HG03108 (cell line): Measurements from ENCODE around the gene SHROOM2.
"Not testable (repeated sequence)": the region's sequence is repeated elsewhere in the genome, so short reads cannot be mapped to it uniquely, and the experiment has no call there.

Experiments
- ATAC-seq: cut with Tn5 transposase; IDR thresholded peaks from one replicate; pipeline ENCODE4 v1.9.1; 2021; ENCODE audit warnings: moderate library complexity; ENCODE audit not compliant: unreplicated experiment

SHROOM2 gene, protein sequence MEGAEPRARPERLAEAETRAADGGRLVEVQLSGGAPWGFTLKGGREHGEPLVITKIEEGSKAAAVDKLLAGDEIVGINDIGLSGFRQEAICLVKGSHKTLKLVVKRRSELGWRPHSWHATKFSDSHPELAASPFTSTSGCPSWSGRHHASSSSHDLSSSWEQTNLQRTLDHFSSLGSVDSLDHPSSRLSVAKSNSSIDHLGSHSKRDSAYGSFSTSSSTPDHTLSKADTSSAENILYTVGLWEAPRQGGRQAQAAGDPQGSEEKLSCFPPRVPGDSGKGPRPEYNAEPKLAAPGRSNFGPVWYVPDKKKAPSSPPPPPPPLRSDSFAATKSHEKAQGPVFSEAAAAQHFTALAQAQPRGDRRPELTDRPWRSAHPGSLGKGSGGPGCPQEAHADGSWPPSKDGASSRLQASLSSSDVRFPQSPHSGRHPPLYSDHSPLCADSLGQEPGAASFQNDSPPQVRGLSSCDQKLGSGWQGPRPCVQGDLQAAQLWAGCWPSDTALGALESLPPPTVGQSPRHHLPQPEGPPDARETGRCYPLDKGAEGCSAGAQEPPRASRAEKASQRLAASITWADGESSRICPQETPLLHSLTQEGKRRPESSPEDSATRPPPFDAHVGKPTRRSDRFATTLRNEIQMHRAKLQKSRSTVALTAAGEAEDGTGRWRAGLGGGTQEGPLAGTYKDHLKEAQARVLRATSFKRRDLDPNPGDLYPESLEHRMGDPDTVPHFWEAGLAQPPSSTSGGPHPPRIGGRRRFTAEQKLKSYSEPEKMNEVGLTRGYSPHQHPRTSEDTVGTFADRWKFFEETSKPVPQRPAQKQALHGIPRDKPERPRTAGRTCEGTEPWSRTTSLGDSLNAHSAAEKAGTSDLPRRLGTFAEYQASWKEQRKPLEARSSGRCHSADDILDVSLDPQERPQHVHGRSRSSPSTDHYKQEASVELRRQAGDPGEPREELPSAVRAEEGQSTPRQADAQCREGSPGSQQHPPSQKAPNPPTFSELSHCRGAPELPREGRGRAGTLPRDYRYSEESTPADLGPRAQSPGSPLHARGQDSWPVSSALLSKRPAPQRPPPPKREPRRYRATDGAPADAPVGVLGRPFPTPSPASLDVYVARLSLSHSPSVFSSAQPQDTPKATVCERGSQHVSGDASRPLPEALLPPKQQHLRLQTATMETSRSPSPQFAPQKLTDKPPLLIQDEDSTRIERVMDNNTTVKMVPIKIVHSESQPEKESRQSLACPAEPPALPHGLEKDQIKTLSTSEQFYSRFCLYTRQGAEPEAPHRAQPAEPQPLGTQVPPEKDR (N-terminal part only)

DNA sequence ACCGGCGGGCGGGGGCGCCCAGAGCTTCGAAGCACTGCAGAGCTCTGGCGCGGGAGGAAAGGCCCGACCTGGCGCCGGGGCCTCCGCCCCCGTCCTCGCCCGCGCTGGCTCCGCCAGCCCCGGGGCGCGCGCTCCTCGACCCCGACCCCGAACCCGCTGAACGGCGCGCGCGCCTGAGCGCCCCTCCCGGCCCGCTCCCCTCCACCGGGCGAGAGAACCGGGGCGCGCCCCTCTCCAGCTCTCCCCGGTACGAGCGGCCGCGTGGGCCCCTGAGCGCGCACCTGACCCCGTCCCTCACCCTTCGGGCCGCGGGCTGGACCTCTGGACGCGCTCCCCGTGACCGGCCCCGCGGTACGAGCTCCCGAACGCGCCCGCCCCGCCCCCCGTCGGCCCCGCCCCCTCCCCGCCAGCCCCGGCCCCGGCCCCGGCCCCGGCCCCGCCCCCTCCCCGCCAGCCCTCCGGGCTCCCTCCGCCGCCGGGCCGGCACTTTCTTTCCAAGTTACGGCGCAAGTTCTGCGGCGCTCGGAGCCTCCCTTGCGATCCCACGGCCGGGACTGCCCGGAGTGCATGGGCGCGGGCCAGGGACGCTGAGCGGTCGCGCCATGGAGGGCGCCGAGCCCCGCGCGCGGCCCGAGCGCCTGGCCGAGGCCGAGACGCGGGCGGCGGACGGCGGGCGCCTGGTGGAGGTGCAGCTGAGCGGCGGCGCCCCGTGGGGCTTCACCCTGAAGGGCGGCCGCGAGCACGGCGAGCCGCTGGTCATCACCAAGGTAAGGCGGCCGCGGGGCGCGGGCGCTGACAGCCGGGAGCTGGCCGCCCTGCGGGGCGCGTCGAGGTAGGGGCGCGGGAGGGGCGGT, at the start of gene SHROOM2:
TSS of gene SHROOM2 (plus strand) at position 486 of the 854 bp plus-strand sequence. CDS start at position 603, 117 bp downstream.
- ATAC-seq = no peak

DNA sequence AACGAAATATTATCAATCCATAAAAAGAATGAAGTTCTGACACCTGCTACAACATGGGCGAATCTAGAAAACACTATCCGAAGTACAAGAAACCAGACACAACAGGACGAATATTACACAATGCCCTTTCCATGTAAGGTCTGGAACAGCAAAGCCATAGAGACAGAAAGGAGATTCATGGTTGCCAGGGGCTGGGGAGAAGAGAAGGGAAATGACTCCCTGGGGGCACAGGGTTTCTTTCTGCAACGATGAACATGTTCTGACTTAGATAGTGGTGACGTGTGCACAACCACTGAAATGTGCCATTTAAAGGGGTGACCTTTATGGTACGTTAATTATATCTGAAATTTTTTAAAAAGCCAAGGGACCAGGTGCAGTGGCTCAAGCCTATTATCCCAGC, 48.9 kb upstream of the SHROOM2 start:
- ATAC-seq = no peak

DNA sequence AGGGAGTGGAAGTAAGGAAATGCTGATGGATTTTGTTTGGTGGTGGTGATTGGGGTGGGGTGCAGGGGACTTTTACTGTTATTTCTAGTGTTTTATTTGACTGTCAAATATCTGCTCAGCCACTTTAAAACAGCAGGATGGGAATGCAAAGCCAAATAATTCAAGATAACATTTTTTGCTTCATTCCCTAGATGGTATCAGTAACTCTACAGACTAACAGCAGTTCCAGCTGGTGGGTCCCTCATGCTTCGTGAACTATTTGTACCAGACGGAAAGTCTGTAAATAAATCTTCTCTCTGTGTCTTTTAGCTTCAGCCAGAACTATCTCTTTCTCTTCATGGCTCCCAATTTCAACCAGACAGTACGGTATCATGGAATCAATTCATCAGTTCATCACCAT, 48.1 kb upstream of the SHROOM2 start:
- ATAC-seq = no peak

DNA sequence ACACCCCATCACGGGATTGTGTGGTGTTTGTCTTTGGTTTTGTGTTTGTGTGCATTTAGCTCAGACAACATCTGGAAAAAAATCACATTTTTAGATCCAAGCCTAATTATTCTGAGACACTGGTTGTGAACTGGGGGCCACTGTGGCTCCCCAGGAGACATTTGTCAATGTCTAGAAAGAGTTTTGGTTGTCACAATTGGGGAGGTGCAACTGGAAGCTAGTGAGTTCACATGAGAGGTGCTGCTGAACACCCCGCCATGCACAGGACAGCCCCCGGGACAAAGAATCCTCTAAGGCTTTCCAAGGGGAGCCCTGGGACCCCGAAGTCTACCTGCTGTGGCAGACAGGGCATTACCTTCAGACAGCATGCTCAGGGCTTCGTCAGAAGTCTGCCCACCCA, 47.1 kb upstream of the SHROOM2 start:
- ATAC-seq = no peak

DNA sequence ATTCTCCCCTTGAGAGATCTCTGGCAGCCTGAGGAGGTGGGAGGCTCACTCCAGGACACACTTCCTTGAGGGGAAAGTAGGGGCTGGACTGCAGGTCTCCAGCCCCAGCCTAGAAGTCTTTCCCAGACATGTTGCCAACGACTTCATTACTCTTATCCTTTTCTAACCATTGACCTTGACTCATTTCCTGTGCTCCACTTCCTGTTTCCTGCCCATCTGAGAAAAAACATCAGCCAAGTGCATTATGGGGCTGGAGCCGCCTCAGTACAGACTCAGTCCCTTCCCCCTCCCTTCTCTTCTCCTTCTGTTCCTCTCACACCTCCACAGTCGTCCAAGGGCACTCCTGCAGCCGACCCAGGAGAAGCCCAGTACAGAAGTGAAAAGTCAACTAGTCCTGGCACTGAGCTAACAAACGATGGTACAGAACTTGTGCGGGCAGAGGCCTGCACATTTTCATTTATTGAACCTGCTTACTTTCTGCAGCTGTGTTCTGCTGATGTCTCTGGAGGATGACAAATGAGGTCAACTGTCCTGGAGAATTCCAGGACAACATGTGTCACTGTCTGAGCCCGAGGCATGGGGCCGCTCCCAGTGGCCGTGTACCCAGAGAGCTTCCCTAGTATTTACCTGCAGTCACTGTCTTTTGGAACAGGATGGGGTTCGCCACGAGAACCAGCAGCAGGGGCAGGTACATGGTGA, 40.7 kb upstream of the SHROOM2 start:
- no peak for ATAC-seq

DNA sequence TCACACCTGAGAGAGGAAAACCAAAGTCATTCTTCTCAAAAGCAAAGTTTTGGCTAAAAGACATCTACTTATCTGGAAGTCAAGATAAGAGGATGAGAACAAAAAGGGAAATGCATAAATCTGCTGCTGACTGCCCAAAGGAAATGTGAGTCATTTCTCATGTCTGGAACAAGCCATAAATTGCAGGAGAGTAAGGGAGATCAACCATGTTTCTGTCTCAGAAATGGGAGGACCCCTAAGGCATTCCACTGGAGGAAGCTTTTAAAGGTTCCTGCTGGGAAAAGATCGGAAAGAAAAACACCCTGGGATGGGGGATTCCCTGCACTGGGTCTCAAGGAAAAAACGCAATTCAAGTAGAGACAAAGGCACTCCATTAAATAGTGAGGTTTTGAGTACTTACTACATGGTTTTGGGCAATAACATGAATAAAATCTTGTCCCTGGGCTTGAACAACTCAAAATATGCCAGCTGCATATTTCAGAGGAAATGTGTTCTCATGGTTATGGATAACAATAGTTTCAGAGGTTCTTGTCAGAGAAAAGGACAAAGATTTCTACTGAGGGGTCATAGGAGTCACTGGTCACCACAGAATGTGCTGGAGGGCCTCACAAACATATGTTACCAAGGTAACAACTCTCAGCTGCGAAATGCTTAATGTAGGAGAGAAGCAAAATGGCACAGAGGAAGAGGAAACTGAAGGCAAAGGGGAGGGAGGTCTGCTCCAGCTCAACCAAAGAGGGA, 39.9 kb upstream of the SHROOM2 start:
- no peak for ATAC-seq

DNA sequence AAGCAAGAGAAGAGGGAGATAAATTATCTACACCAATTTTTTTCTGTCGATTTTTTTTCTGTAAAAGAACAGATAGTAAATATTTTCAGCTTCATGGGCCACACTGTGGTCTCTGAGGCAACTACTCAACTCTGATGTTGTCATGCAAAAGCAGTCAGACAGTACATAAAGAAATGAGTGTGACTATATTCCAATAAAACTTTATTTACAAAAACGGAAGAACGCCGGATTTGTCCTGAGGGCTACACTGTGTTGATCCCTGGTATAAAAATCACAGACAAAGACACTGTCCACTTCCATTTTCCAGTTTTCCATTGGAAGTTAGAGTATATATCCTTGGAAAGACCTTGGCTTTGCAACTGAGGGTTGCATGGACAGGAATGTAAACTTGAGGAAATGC, 38.6 kb upstream of the SHROOM2 start:
- no peak for ATAC-seq

DNA sequence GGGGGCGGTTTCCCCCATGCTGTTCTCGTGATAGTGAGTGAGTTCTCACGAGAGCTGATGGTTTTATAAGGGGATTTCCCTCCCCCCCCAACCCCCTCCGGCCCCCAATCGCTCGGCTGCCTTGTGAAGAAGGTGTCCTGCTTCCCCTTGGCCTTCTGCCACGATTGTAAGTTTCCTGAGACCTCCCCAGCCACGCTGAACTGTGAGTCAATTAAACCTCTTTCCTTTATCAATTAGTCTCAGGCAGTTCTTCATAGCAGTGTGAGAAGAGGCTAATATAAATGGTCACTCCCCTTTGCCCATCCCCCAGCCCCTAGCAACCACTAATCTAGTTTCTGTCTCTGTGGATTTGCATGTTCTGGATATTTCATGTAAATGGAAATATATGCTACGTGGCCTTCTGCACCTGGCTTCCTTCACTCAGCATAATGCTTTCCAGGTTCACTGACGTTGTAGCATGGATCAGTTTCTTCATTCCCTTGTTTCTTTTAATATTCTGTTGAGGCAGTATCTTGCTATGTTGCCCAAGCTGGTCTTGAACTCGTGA, 37.0 kb upstream of the SHROOM2 start:
- ATAC-seq = no peak

DNA sequence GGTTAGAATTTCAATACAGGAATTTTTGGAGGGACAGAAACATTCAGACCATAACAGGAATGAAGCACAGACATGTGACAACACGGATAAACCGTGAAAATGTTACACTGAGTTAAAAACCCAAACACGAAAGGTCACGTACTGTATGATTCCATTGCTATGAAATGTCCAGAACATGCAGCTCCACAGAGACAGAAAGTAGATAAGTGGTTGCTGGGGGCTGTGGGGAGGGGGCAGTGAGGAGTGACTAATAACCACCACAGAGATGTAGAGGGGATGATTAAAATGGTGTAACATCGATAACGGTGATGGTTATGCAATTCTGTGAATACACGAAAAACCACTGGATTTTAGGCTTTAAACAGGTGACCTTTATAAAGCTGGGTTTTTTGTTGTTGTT, 28.9 kb upstream of the SHROOM2 start:
- ATAC-seq = no peak

DNA sequence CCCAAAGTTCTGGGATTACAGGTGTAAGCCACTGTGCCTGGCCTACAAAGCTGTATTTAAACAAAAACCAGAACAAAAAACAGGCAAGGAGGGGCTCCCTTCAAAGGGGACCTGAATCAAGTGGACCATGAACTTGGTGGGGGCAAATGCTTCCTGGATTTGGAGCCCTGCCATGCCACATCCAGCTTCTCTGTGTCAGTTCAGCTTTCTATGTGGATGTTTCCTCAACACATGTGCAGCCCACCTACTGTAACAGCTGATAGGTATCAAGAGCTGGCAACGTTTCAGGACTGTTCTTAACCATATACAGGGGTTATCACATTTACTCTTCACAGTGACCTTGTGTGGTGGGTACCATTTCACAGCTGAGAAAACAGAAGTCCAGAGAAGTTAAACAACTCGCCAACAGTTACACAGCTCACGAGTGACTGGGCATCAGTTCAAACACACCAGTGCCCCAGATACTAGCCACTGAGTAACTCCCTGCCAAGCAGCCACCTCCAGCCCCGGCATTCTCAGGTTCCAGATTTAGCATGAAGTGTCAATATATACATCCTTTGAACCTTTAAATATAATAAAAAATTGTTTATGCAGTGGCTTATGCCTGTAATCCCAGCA, 28.1 kb upstream of the SHROOM2 start:
- ATAC-seq = no peak

DNA sequence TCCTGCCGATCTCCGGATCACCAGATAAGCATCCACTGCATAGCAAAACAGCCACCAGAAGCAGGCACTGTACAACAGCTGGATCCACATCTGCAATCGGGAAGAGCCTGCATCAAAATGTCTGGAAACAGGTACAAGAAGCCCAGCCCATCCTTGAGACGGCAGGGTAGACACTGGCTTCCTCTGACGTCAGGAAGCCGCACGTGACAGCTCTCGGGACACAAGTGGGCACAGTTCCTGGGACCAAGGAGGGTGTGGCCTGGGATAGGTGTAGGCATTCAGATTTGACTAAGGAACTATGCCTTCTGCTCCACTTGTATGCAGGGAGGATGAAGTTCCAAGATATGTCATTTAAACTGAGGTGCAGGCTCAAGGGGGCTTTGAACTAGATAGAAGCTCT, 26.9 kb upstream of the SHROOM2 start:
- ATAC-seq = no peak

DNA sequence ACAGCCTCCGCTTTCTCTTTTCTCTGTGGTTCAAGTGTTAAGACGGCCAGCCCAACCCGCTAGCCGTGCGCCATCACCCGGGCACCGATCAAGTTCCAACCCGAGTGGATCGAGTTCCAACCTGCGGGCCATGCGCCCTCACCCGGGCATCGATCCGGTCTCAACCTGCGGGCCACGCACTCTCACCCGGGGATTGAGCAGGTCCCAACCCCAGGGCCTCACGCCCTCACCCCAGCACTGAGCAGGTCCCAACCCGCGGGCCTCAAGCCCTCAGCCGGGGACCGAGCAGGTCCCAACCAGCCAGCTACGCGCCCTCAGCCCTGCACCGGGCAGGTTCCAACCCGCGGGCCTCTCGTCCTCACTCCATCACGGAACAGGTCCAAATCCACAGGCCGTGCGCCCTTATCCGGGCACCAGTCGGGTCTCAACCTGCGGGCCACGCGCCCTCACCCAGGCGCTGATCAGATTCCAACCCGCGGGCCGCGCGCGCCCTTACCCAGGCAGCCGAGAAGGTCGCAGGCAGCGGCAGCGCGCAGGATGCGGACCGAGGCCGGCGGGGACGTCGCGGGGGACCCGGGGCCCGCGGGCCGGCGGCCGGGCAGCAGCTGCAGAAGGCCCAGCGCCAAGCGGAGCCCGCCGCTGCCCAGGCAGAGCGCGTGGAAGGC, 21.0 kb upstream of the SHROOM2 start:
- no peak for ATAC-seq

DNA sequence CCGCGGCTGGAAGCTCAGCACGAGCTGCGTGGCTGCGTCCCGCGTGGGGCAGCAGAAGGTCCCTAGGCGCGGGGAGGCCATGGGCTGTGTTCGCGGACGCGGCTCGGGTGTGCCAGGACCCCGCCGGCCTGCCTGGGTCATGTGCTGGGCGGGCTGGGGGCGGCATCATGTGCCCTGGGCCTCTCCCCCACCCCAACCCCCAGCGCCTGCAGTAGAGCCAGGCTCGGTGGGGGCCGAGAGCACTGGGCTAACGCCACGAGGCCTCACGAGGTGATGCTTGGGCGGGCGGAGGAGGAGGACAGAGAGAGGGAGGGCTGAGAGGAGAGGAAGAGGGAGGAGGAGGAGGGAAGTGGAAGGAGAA, 20.5 kb upstream of the SHROOM2 start, which contains the start of gene GPR143:
TSS of gene GPR143 (minus strand) at position 111 of the 361 bp plus-strand sequence. CDS start at position 81, 30 bp downstream.
- no peak for ATAC-seq

DNA sequence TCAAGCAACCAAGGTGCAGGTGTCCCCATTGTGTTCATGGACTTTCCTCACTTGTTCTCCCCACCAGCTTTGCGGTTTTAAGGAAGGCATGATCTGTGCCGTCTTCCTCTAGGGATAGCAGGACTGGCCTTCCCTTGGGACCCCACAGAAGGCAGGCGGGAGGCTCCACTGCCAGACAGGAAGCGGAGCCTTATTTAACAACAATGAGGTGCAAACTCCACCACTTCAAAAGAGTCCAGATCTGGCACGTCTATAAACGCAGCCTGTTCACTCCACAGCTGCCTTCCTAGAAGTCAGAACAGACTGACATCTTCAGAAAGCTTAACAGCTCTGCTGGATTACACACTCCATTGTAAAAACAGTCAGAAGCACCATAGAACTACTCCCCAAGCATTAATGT, 18.9 kb upstream of the SHROOM2 start:
- no peak for ATAC-seq

DNA sequence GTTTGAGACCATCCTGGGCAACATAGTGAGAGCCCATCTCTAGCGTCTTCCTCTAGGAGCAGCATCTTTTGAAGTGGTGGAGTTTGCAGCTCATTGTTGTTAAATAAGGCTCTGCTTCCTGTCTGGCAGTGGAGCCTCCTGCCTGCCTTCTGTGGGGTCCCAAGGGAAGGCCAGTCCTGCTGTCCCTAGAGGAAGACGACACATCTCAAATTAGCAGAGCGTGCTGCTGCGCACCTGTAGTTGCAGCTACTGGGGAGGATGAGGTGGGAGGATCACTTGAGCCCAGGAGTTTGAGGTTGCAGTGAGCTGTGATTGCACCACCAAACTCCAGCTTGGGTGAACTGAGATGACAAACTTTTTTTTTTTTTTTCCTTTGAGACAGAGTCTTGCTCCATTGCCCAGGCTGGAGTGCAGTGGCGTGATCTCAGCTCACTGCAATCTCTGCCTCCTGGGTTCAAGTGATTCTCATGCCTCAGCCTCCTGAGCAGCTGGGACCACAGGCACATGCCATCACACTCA, 17.8 kb upstream of the SHROOM2 start:
- ATAC-seq = not testable (repeated sequence)

DNA sequence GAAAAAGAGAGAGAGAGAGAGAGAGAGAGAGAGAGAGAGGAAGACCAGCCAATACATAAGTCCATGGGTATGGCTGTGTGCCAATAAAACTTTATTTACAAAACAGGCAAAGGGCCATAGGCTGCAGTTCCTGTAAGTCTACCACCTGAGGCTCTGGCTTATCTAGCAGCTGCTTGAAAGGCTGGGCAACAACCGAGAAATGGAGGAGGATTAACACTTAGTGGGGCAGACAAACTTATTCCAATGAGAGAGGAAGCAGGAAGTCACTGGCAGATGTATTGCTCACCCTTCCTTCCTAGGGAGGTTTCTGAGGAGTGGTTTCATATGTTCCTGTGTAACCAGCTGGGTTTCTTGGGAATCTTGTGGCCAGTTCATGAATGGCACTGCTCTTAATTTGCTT, 15.9 kb upstream of the SHROOM2 start:
- no peak for ATAC-seq

DNA sequence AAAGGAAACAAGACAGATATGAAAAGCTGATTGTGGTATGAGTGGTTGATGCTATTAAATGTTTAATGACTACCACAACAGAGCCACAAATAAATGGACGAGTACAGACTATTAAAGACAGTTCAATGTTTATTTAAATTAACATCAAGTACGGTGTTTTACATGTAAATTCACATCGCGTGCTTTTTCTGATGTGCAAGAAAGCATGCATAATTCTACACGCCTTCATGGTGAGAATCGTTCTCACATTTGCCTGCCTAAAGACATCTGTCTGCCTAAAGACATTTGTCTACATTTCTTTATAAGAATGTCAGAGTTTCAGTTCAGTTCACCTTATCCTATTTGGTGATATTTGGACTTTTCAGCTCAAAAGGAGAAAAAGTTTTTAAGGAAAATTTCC, 13.3 kb upstream of the SHROOM2 start:
- no peak for ATAC-seq
